HTERT RPE-1 (cell line): Measurements from ENCODE around the gene ZBTB46.

Source experiments
- in situ Hi-C: fragments of 300-500 bp; cut with MboI; formaldehyde crosslinking; loops from 4 replicates; pipeline ENCODE4 v1.14.3; 2020; ENCODE audit warnings: low sequenced_read_pairs

Gene ZBTB46

GRCh38 chr20:63840405-63840828 lies 9.4 kb upstream of the ZBTB46 start:
- in situ Hi-C loops, result no loop called here

GRCh38 chr20:63839620-63840019 lies 8.6 kb upstream of the ZBTB46 start:
- in situ Hi-C loops, result no loop called here

GRCh38 chr20:63837479-63837878 lies 6.4 kb upstream of the ZBTB46 start:
- in situ Hi-C loops, result no loop called here

- in situ Hi-C loops, result no loop called here
These were observed 5.6 kb upstream of the ZBTB46 start for GRCh38 chr20:63836458-63837344.

- in situ Hi-C loops, result no loop called here
These were observed 4.2 kb upstream of the ZBTB46 start for GRCh38 chr20:63835021-63835858.

DNA sequence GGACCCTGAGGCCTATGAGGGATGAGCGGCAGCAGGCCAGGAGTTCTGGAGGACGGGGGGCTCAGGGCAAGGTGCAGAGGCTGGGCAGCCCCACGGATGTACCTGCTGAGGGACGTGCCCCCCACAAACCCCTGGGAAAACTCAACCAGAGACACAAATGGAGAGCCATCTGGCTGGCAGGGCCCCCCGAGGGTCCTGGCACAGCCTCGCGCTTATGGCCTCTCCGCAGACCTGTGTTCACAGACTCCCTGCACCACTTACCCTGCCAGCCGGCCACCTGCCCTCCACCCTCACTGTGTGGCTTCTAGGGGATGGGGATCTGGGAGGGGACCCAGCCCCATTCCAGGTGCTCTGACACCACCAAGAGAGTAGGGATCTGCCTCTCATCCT lies 3.4 kb upstream of the ZBTB46 start:
- in situ Hi-C loops, result no loop called here

GRCh38 chr20:63833776-63834490 lies 2.9 kb upstream of the ZBTB46 start:
- in situ Hi-C loops, result no loop called here

DNA sequence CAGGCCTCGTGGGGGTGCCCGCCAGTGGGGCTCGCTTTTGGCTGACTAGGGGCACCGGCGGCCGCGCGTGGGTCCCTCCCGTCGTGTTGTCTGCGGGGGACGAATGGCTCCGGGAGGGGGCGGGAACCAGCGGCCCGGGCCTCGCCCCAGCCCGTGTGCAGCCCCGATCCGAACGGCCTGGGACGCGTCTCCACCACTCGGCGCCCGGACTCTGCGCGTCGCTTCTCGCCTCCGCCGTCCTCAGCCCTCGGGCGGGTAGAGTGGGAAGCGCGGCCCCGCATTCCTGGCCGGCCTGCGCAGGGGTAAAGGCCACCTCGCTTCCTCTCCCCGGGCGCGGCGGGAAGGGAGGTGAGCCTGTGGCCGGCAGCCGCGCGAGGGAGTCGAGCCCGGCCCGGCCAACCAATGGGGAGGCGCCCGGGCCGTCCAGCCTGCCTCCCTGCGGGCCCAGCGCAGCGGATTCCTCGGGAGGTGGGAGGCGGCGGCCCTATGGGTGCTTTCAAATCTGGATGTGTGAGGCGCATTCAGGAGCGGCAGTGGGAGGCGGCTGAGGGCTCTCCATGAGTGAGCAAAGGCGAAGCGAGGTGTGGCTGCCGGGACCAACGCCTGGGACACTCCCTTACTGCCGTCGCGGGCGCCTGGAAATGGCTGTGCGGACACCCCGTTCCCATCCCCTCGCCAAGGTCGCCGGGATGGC lies 1.1 kb upstream of the ZBTB46 start:
- in situ Hi-C loops, result no loop called here

DNA sequence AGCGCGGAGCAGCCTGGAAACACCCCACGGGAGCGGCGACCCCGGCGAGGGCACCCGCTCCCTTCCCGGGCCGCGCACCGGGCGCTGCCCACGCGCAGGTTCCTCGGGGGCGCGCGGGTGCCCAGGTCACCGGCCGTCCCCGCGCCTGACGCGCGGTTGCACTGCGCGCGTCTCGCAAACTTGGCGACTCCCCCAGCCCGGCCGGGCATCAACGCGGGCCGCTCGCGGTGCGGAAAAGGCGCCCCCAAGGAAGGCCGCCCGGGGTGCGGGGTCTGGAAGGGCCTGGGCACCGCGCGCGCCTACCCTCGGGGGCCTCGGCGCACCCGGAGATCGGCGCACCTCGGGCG lies 555 bp upstream of the ZBTB46 start:
- in situ Hi-C loops, result no loop called here

DNA sequence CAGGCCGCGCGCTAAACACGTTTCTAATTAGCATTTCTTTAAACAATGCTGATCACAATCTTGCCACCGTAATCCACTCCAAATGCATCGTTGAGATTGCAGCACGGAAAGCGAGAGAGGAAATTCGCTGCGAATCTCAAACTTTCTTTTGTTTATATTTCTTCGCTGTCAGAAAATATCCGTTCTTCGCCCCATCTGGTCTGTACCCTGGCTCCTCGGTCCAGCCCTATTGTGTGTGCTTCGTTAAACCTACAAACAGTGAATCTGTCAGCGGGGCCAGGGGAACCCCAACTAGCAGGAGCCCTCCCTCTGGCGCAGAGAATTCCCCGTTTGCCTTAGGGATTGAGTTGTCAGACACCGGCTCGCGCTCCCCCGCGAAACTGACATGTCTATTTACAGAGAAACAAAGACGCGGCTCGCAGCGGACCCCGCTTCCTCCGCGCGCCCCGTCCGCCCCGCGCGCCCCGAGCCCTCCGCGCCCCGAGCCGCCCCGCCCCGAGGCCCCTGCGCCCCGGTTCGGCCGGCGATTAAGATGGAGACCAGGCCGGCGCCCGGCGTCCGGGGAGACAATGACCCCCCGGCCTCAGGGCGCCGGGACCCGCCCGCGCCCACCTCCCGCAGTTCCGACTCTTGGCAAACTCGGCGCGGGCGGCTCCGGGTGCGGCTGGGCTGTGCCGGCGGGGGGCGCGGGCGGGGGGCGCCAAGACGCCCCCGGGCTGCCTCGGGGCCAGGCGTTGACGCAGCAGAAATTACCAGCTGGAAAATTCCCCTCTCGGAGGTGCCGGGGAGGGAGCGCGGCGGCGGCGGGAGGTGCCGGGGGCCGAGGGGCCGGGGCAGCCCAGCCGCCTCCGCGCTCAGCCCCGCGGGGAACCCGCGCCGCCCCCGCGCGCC lies 874 bp downstream of the ZBTB46 start:
- in situ Hi-C loops, result no loop called here

GRCh38 chr20:63829603-63829944 lies 1.5 kb downstream of the ZBTB46 start:
- in situ Hi-C loops, result no loop called here

DNA sequence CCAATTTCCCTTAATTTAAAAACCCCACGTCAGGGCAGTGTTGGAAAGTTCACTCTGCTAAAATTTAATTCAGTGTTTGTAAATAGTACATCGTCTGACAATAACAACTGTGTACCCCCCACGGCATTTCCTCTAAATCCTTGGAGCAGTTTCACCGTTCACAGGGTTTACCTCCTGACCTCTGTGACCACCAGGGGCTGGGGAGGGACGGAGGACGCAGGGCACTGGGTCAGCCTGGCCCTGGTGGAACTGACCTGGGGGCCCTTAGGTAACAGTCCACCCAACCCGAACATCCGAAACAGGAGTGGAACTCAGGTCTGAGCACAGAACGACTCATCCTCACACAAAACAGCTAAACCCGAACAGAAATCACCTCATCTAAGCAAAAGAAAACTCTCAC lies 2.1 kb downstream of the ZBTB46 start:
- in situ Hi-C loops, result no loop called here

- in situ Hi-C loops, result no loop called here
These were observed 2.5 kb downstream of the ZBTB46 start for GRCh38 chr20:63828545-63828944.

DNA sequence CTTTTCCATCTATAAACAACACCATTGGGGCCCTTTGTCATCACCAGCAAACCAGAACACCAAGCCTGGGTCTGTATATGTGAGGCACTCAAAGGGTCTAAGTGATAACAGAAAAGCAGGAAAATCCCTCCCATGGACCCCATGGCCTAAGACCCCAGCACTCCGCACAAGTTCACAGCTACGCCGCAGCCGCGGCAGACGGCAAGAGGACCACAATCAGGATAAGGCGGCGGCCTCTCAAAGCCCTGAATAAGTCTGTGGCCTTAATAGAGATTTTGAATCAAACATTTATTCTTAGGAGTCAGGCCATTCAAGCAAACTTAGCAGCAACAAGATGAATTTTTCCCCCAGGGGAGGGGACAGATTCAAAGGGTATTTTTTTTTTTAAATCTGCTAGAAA lies 2.9 kb downstream of the ZBTB46 start:
- in situ Hi-C loops, result no loop called here

DNA sequence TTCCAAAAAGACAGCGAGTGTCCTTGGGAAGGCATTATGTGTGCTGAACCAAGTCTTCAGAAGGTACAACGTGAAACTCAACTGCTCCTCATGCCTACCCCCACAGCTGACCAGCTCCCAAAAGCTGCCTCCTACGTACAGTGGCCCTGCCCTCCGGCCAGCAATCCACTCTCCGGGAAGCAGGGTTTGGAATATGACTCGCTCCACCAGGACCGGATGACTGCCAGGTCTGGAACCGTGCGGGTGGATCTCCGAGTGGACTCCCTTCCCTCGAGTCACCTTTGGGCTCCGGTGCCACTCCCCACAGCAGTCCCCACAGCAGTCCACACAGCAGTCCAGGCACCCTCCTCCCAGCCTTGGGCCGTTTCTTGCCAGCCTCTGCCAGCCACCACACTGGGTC lies 4.3 kb downstream of the ZBTB46 start:
- in situ Hi-C loops, result no loop called here

GRCh38 chr20:63825331-63826118 lies 5.5 kb downstream of the ZBTB46 start:
- in situ Hi-C loops, result no loop called here

- in situ Hi-C loops, result no loop called here
These were observed 7.3 kb downstream of the ZBTB46 start for GRCh38 chr20:63823691-63824311.

GRCh38 chr20:63822276-63822696 lies 8.8 kb downstream of the ZBTB46 start:
- in situ Hi-C loops, result no loop called here

- in situ Hi-C loops, result no loop called here
These were observed 9.3 kb downstream of the ZBTB46 start for GRCh38 chr20:63821811-63822210.
